HEK293T (cell line): Measurements from ENCODE around the gene AK5.

Experiments
- CTCF ChIA-PET: fragments of 350-600 bp; formaldehyde crosslinking; extraction: SDS; loops from one replicate; lab custom pipeline; 2021; ENCODE audit warnings: antibody characterized with exemption, inconsistent platforms; lab: Yijun Ruan, JAX
- POLR2A ChIA-PET: fragments of 350-600 bp; formaldehyde crosslinking; extraction: SDS; loops from one replicate; lab custom pipeline; 2020; ENCODE audit warnings: antibody characterized with exemption, inconsistent platforms; lab: Yijun Ruan, JAX
- DNase-seq: peaks from one replicate; pipeline ENCODE4 v3.0.0; 2012; ENCODE audit warnings: mixed read lengths; ENCODE audit errors: extremely low spot score
- ARNT ChIP-seq: fragments of 450-650 bp; IDR thresholded peaks from 2 replicates; pipeline ENCODE4 v1.6.1; 2017; ENCODE audit warnings: mild to moderate bottlenecking
- BHLHE40 ChIP-seq: fragments of 450-650 bp; IDR thresholded peaks from 2 replicates; pipeline ENCODE4 v1.6.1; 2016; ENCODE audit warnings: mild to moderate bottlenecking, moderate library complexity, borderline replicate concordance
- CTBP1 ChIP-seq: fragments of 450-650 bp; IDR thresholded peaks from 2 replicates; pipeline ENCODE4 v1.6.1; 2016; ENCODE audit warnings: borderline replicate concordance
- ELF4 ChIP-seq: fragments of 450-650 bp; IDR thresholded peaks from 2 replicates; pipeline ENCODE4 v1.6.1; 2017; ENCODE audit warnings: antibody characterized with exemption
- FOXA1 ChIP-seq: fragments of 450-650 bp; IDR thresholded peaks from 2 replicates; pipeline ENCODE4 v1.6.1; 2016; ENCODE audit warnings: mild to moderate bottlenecking
- FOXK2 ChIP-seq: fragments of 450-650 bp; IDR thresholded peaks from 2 replicates; pipeline ENCODE4 v1.6.1; 2016; ENCODE audit warnings: mild to moderate bottlenecking
- FOXM1 ChIP-seq: fragments of 450-650 bp; IDR thresholded peaks from 2 replicates; pipeline ENCODE4 v1.6.1; 2017; ENCODE audit warnings: mild to moderate bottlenecking, borderline replicate concordance
- HDGF ChIP-seq: fragments of 450-650 bp; IDR thresholded peaks from 2 replicates; pipeline ENCODE4 v1.6.1; 2017; ENCODE audit warnings: antibody characterized with exemption, borderline replicate concordance
- L3MBTL2 ChIP-seq: fragments of 450-650 bp; conservative IDR thresholded peaks from 2 replicates; pipeline ENCODE4 v1.6.1; 2016; ENCODE audit warnings: mild to moderate bottlenecking
- LEF1 ChIP-seq: fragments of 450-650 bp; IDR thresholded peaks from 2 replicates; pipeline ENCODE4 v1.6.1; 2017; ENCODE audit warnings: mild to moderate bottlenecking, borderline replicate concordance
- NFRKB ChIP-seq: fragments of 450-650 bp; IDR thresholded peaks from 2 replicates; pipeline ENCODE4 v1.6.1; 2016; ENCODE audit warnings: mild to moderate bottlenecking, moderate library complexity
- SP1 ChIP-seq: fragments of 450-650 bp; IDR thresholded peaks from 2 replicates; pipeline ENCODE4 v1.6.1; 2017
- SUZ12 ChIP-seq: fragments of 450-650 bp; IDR thresholded peaks from 2 replicates; pipeline ENCODE4 v1.6.1; 2016; ENCODE audit warnings: mild to moderate bottlenecking
- TARDBP ChIP-seq: fragments of 450-650 bp; IDR thresholded peaks from 2 replicates; pipeline ENCODE4 v1.6.1; 2016
- ZNF384 ChIP-seq: fragments of 450-650 bp; IDR thresholded peaks from 2 replicates; pipeline ENCODE4 v1.6.1; 2016
- TF ChIP-seq, protein P1 (sequence below): fragments of 450-650 bp; IDR thresholded peaks from 2 replicates; pipeline ENCODE4 v1.6.1; 2016

Gene AK5

DNA sequence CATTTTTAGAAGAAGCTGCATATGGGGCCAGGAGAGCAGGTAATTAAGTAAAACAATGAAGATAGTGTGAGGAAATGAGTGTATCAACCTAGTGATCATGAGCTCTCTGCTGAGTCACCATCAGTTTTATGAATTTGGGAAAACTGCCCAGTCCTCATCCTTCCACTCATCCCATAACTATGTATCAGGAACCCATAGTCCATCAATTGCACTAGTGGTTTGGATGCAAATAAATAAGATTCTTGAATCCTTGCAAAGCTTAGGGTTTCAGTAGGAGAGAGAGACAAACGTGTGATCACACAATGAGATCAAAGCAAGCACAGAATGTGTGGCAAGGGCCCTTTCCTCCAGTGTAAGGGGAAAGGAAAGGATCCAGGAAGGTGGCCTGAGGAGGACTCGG is 255.0 kb downstream of the AK5 start:
- TF ChIP-seq SP1 (no peak), FOXA1 (no peak), LEF1 (no peak), NFRKB (no peak), FOXK2 (no peak), CTBP1 (no peak)
- TF ChIP-seq, protein P1, sequence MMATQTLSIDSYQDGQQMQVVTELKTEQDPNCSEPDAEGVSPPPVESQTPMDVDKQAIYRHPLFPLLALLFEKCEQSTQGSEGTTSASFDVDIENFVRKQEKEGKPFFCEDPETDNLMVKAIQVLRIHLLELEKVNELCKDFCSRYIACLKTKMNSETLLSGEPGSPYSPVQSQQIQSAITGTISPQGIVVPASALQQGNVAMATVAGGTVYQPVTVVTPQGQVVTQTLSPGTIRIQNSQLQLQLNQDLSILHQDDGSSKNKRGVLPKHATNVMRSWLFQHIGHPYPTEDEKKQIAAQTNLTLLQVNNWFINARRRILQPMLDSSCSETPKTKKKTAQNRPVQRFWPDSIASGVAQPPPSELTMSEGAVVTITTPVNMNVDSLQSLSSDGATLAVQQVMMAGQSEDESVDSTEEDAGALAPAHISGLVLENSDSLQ: no peak
- no peak for DNase-seq
- CTCF ChIA-PET: no interaction called here
- POLR2A ChIA-PET: no interaction called here

DNA sequence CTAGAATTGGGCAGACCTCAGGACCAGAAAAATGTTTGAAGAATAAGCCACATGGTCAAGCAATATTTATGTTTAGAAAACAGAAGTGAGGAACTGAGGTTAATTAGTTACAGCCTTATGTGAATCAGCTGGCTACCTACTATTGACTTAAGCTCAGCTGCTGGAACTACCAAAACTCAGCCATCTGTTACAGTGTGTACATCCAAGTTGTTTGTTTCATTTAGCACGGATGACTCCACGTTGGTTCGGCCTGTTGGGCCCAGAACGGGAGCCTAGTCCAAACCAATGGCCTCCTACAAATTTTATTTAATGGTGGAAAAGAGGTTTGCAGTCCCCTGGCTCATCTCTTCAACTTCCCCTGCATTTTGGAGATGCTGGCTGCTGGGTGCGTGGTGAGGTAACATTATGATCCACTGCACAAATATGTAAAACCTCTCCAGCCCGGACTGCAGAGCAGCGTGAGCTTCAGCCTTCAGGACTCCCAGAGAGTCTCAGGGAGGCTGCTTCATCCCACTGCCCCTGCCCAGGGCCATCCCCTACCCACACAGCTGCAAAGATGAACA is 257.2 kb downstream of the AK5 start:
- no peak for DNase-seq
- TF ChIP-seq NFRKB (no peak), HDGF (no peak), ELF4 (no peak), TARDBP (no peak), L3MBTL2 (no peak), CTBP1 (no peak), SUZ12 (no peak)
- CTCF ChIA-PET: no interaction called here
- POLR2A ChIA-PET: no interaction called here

DNA sequence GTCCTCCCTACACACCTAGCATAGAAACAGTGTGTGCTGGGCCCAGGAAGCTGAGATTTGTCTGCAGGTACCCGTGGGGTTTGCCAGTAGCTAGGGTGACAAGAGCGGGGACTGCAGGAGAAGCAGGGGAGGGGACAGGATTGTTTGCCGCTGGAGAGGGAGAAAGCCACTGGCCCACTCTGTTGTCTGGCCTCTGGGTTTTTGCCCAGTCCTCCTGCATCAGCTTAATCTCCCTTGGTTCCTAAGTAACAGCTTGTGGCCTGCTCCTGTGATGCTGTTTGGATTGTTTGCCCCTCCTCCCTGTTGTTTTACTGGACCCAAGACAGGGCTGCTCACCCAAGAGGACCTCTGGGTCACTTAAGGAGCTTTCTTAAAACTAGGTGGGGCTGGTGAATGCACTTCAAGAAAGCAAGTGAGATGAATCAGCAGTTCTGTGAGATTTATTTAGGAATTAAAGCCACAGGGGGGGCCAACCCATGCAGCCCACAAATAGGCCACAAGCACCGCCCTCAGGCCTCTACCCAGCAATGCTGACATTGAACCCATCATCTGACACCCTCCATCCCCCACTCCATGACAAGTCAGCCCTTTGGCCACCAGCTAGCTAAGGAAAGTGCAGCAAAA is 257.8 kb downstream of the AK5 start:
- DNase-seq: no peak
- ChIA-PET POLR2A (no interaction called here), CTCF (no interaction called here)
- TF ChIP-seq FOXM1 (no peak), NFRKB (no peak), TARDBP (no peak), SUZ12 (no peak), SP1 (no peak), CTBP1 (no peak), ELF4 (no peak), ARNT (no peak), ZNF384 (no peak), HDGF (no peak), FOXK2 (no peak), L3MBTL2 (no peak)
- TF ChIP-seq, protein P1: no peak

DNA sequence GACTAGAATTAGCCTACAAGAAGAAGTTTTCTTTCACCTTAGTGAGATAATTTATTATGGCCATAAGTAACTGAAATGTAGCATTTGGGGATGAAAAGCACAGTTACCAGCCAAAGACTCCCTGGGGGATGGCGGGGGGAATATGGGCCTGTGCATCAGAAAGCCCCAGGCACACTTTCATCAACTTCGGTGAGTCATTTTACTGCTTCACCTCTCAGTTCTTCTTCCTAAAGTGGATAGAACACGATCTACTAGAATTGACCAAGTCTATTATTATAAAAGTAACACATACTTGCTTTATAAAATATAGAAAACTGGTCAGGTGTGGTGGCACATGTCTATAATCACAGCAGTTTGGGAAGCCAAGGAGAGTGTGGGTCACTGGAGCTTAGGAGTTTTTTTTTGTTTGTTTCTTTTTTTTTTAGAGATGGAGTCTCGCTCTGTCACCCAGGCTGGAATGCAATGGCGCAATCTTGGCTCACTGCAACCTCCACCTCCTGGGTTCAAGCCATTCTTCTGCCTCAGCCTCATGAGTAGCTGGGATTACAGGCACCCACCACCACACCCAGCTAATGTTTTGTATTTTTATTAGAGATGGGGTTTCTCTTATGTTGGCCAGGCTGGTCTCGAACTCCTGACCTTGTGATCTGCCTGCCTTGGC is 258.8 kb downstream of the AK5 start:
- DNase-seq: no peak
- TF ChIP-seq CTBP1: no peak
- POLR2A ChIA-PET: interaction anchor here (0.6 kb wide), 1 partner anchor 320 kb away, joined by 3 read pairs; no protein-coding TSS in a partner anchor
- CTCF ChIA-PET: no interaction called here

DNA sequence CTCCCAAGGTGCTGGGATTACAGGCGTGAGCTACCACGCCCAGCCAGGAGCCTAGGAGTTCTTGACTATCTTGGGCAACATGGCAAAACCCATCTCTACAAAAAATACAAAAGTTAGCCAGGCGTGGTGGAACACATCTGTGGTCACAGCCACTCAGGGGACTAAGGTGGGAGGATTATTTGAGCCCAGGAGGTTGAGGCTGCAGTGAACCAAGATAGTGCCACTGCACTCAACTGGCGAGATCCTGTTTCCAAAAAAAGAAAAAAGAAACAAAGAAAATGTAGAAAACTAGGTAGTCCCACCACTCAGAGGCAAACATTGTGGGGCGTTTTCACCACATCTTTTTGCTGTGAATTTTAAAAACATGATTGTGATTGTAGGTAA is 259.3 kb downstream of the AK5 start:
- POLR2A ChIA-PET: interaction anchor here (0.6 kb wide), 1 partner anchor 321 kb away, joined by 3 read pairs; no protein-coding TSS in a partner anchor
- TF ChIP-seq HDGF (no peak), CTBP1 (no peak), FOXK2 (no peak), NFRKB (no peak), ZNF384 (no peak), SUZ12 (no peak), FOXA1 (no peak), FOXM1 (no peak), ELF4 (no peak), LEF1 (no peak), TARDBP (no peak), L3MBTL2 (no peak), SP1 (no peak), BHLHE40 (no peak), ARNT (no peak)
- TF ChIP-seq, protein P1: no peak
- CTCF ChIA-PET: no interaction called here
- DNase-seq: no peak

DNA sequence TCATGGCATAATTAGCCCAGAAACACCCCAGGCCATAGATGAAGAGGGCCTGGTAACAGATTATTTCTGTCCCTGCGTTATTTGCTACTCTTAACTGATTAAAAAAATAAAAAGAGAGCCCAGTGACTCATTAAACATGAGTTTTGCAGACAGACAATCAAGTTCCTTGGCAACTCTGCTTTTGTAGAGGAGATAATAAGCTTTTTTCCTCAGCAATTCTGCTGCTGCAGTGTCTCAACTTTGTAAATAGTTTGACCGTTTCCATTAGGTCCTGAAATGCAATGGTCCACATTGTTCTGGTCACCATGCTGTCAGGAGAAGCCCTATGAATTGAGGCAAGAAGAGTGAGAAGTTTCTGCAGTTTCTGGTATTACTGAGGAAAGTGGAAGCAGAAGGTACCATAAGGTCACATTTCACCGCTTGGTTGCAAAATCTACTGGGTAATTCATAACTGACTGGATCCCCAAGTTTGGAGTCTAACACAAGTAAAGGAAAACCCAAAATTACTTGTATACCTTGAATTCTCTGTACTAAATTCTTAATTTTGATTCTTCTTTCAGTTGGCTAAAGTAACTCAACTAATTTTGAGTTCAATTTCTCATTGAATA is 261.1 kb downstream of the AK5 start:
- ChIA-PET CTCF (interaction anchor here (0.6 to 0.9 kb wide), 2 partner anchors 9 to 1106 kb away, joined by 8 read pairs; no protein-coding TSS in a partner anchor), POLR2A (no interaction called here)
- no peak for DNase-seq
- TF ChIP-seq ZNF384 (no peak), NFRKB (no peak), ELF4 (no peak), L3MBTL2 (no peak), CTBP1 (no peak), FOXA1 (no peak), TARDBP (no peak), SP1 (no peak), SUZ12 (no peak), BHLHE40 (no peak)
- TF ChIP-seq, protein P1: no peak
